ENCODE results near the gene DGKI. TPM values are rescaled to one million over a fixed set of nuclear protein-coding genes. Genes with fewer than 3 reads are reported as not detected.
"Not testable (repeated sequence)": the region's sequence is repeated elsewhere in the genome, so short reads cannot be mapped to it uniquely, and the experiment has no call there.

The DGKI gene
- total and polyA plus RNA-seq, 3 donors from 2014 or later, result 3.2 to 6.6 (median 4.3) TPM

- intact Hi-C loops (cut with DNase I; ENCODE audit: low total_unique reads), result no loop called here
- H3K27me3 ChIP-seq, result no peaks in the 10 kb centered on the region
- DNase-seq, result no peak
- no peak overlapping the region for H3K4me3 ChIP-seq
- 93 to 100% methylated on average over 1 of the region's 1 CpG for WGBS, 2 donors
- H3K9me3 ChIP-seq, result no peaks in the 10 kb centered on the region
- H3K27ac ChIP-seq, result no peak overlapping the region
- no peak for TF ChIP-seq CTCF (IDR thresholded peaks at IDR 0.05)
- TF ChIP-seq POLR2A (IDR thresholded peaks at IDR 0.05), result no peak
- no peaks in the 10 kb centered on the region for H3K4me1 ChIP-seq
- no peaks in the 10 kb centered on the region for H3K36me3 ChIP-seq (ENCODE audit: low read depth, missing control alignments)
Observed at GRCh38 chr7:137836541-137836940, 10.2 kb downstream of the DGKI start.

- TF ChIP-seq CTCF (IDR thresholded peaks at IDR 0.05), result no peak
- no peak for TF ChIP-seq POLR2A (IDR thresholded peaks at IDR 0.05)
- Histone ChIP-seq H3K9me3 (no peaks in the 10 kb centered on the region), H3K4me1 (no peaks in the 10 kb centered on the region), H3K4me3 (no peak overlapping the region), H3K27ac (no peak overlapping the region), H3K36me3 (ENCODE audit: low read depth, missing control alignments) (no peaks in the 10 kb centered on the region), H3K27me3 (no peaks in the 10 kb centered on the region)
- intact Hi-C loops (cut with DNase I; ENCODE audit: low total_unique reads), result no loop called here
- WGBS, 2 donors, result 79 to 82% methylated on average over 3 of the region's 3 CpGs
- DNase-seq, result no peak
Observed at GRCh38 chr7:137836113-137836509, 10.7 kb downstream of the DGKI start.

- no peaks in the 10 kb centered on the region for H3K36me3 ChIP-seq (ENCODE audit: low read depth, missing control alignments)
- no peaks in the 10 kb centered on the region for H3K4me1 ChIP-seq
- intact Hi-C loops (cut with DNase I; ENCODE audit: low total_unique reads), result no loop called here
- TF ChIP-seq POLR2A (IDR thresholded peaks at IDR 0.05) (no peak), CTCF (IDR thresholded peaks at IDR 0.05) (no peak)
- no peak overlapping the region for H3K4me3 ChIP-seq
- WGBS, 2 donors, result 75 to 82% methylated on average over 3 of the region's 3 CpGs
- no peak for DNase-seq
- H3K9me3 ChIP-seq, result no peaks in the 10 kb centered on the region
- no peaks in the 10 kb centered on the region for H3K27me3 ChIP-seq
- H3K27ac ChIP-seq, result no peak overlapping the region
Observed at GRCh38 chr7:137835486-137836112, 11.2 kb downstream of the DGKI start.

- Histone ChIP-seq H3K4me3 (no peak overlapping the region), H3K36me3 (ENCODE audit: low read depth, missing control alignments) (no peaks in the 10 kb centered on the region), H3K4me1 (no peaks in the 10 kb centered on the region), H3K9me3 (no peaks in the 10 kb centered on the region), H3K27me3 (no peaks in the 10 kb centered on the region), H3K27ac (no peak overlapping the region)
- 93 to 95% methylated on average over 1 of the region's 1 CpG for WGBS, 2 donors
- TF ChIP-seq CTCF (IDR thresholded peaks at IDR 0.05) (no peak), POLR2A (IDR thresholded peaks at IDR 0.05) (no peak)
- DNase-seq, result no peak
- intact Hi-C loops (cut with DNase I; ENCODE audit: low total_unique reads), result no loop called here
Observed at GRCh38 chr7:137834552-137834951, 12.2 kb downstream of the DGKI start.

- H3K9me3 ChIP-seq; intact Hi-C loops (cut with DNase I; ENCODE audit: low total_unique reads); H3K36me3 ChIP-seq (ENCODE audit: low read depth, missing control alignments); H3K27ac ChIP-seq; H3K4me3 ChIP-seq; DNase-seq; H3K27me3 ChIP-seq; H3K4me1 ChIP-seq: not testable (repeated sequence)
- 84 to 91% methylated on average over 2 of the region's 2 CpGs for WGBS, 2 donors
Observed at GRCh38 chr7:137832990-137833389, 13.8 kb downstream of the DGKI start.
